ENCODE results near the gene PLCXD3.

Gene PLCXD3

DNA sequence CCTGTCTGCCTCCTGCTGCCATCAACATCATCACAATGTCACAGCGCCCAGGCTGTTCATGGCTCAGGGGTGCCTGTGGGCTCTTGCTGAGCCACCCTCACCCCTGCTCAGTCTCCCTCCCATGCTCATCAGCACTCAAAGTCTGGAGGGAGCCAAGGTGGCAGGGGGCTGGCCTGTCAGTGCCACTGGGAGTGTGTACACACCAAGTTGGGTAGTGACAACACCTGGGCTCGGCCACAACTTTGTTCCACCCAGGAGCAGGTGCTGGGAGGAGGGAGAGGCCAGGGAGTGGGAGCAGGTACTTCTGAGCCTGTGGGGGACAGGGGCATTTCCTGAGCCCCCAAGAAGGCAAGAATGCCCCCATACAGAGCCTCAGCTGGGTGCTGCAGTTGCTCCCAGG lies 219.6 kb downstream of the PLCXD3 start:
- H3K4me3 ChIP-seq (IDR thresholded peaks at IDR 0.05; ENCODE audit: insufficient read depth, low read depth, low read length), result no peak overlapping the region
- H3K4me2 ChIP-seq, result no peak overlapping the region
- no peak overlapping the region for H3K9ac ChIP-seq
- H2AFZ ChIP-seq (ENCODE audit: low read depth), result no peak overlapping the region
- H3K36me3 ChIP-seq (ENCODE audit: insufficient read depth), result no peaks in the 10 kb centered on the region
- H3K27ac ChIP-seq, result no peak overlapping the region
- TF ChIP-seq, protein P1, sequence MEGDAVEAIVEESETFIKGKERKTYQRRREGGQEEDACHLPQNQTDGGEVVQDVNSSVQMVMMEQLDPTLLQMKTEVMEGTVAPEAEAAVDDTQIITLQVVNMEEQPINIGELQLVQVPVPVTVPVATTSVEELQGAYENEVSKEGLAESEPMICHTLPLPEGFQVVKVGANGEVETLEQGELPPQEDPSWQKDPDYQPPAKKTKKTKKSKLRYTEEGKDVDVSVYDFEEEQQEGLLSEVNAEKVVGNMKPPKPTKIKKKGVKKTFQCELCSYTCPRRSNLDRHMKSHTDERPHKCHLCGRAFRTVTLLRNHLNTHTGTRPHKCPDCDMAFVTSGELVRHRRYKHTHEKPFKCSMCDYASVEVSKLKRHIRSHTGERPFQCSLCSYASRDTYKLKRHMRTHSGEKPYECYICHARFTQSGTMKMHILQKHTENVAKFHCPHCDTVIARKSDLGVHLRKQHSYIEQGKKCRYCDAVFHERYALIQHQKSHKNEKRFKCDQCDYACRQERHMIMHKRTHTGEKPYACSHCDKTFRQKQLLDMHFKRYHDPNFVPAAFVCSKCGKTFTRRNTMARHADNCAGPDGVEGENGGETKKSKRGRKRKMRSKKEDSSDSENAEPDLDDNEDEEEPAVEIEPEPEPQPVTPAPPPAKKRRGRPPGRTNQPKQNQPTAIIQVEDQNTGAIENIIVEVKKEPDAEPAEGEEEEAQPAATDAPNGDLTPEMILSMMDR (conservative IDR thresholded peaks at IDR 0.05; ENCODE audit: low read depth, low read length), result no peak
- H3K27me3 ChIP-seq (ENCODE audit: insufficient read depth, low read depth), result no peaks in the 10 kb centered on the region
- H3K4me1 ChIP-seq (ENCODE audit: low read depth, poor library complexity, severe bottlenecking), result no peaks in the 10 kb centered on the region
- H3K79me2 ChIP-seq (ENCODE audit: insufficient read depth, low read depth), result no peaks in the 10 kb centered on the region
- no peaks in the 10 kb centered on the region for H4K20me1 ChIP-seq (ENCODE audit: insufficient read depth)

DNA sequence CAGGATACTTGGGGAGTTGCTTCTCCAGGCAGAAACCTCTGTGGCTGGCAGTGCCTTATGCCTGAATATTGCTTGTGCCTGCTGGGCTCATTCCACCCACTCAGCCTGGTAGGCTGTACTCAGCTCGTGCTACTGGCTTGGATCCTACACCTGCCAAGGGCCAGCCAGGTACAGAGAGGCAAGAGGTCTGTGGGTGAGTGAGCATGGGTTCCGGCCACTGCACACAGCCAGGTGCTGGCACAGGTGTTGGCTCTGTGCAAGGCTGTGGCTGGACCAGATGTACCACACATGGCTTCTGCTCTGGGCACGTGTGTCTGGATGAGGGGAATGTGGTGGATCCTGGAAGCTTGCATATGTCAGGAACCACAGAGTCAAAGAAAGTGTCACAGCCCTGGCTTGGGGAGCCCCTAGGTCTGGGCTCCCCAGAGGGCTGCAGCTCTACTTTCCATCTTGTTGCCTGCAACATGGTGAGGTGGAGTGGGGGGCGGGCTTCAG lies 220.4 kb downstream of the PLCXD3 start:
- no peak overlapping the region for H3K4me2 ChIP-seq
- H3K27ac ChIP-seq, result no peak overlapping the region
- no peaks in the 10 kb centered on the region for H4K20me1 ChIP-seq (ENCODE audit: insufficient read depth)
- H3K9ac ChIP-seq, result no peak overlapping the region
- H3K27me3 ChIP-seq (ENCODE audit: insufficient read depth, low read depth), result no peaks in the 10 kb centered on the region
- no peak overlapping the region for H3K4me3 ChIP-seq (IDR thresholded peaks at IDR 0.05; ENCODE audit: insufficient read depth, low read depth, low read length)
- H2AFZ ChIP-seq (ENCODE audit: low read depth), result no peak overlapping the region
- TF ChIP-seq, protein P1 (conservative IDR thresholded peaks at IDR 0.05; ENCODE audit: low read depth, low read length), result no peak
- no peaks in the 10 kb centered on the region for H3K79me2 ChIP-seq (ENCODE audit: insufficient read depth, low read depth)
- no peaks in the 10 kb centered on the region for H3K36me3 ChIP-seq (ENCODE audit: insufficient read depth)
- H3K4me1 ChIP-seq (ENCODE audit: low read depth, poor library complexity, severe bottlenecking), result no peaks in the 10 kb centered on the region

DNA sequence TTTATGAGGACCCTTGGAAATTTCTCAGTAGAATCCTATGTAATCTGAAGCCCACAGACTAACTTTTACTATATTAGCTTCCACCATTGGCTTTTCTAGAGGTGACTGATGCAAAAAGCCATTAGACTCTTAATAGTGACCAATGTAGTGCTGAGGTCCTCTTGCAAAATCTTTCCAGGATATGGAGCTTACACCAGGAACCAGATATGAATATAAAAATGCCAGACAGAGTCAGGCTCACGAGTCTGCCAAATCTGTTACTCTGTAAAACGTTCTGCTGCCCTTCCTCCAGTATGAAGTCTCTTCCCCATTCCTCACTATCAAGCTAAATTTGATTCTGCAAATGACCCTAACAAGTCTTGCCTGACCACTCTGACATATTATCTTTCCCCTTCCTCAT lies 223.7 kb downstream of the PLCXD3 start:
- Histone ChIP-seq H4K20me1 (ENCODE audit: insufficient read depth) (no peaks in the 10 kb centered on the region), H2AFZ (ENCODE audit: low read depth) (no peak overlapping the region), H3K27me3 (ENCODE audit: insufficient read depth, low read depth) (no peaks in the 10 kb centered on the region), H3K4me1 (ENCODE audit: low read depth, poor library complexity, severe bottlenecking) (no peaks in the 10 kb centered on the region), H3K4me3 (IDR thresholded peaks at IDR 0.05; ENCODE audit: insufficient read depth, low read depth, low read length) (no peak overlapping the region), H3K36me3 (ENCODE audit: insufficient read depth) (no peaks in the 10 kb centered on the region), H3K27ac (no peak overlapping the region), H3K79me2 (ENCODE audit: insufficient read depth, low read depth) (no peaks in the 10 kb centered on the region), H3K4me2 (no peak overlapping the region), H3K9ac (no peak overlapping the region)
- TF ChIP-seq, protein P1 (conservative IDR thresholded peaks at IDR 0.05; ENCODE audit: low read depth, low read length), result no peak

DNA sequence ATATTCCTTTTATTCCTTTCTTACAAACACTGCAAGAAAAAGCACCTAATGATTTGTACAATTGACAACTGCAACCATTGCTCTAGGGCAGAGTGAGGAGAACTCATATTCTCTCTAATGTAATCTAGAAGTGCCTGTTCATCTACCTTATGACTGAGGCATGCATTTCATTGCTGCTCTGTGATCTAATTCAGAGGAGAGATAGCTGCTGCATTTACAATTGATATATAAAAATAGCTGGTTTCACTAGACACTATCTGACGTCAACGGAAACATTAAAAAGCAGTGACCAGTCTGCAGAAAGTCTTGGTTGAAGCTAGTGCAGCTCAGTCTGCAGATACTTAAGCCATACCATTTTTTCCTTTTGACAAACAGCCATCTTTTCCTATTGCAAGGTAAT lies 224.2 kb downstream of the PLCXD3 start:
- TF ChIP-seq, protein P1 (conservative IDR thresholded peaks at IDR 0.05; ENCODE audit: low read depth, low read length), result no peak
- no peaks in the 10 kb centered on the region for H3K27me3 ChIP-seq (ENCODE audit: insufficient read depth, low read depth)

More for the DNA sequence above, 224.2 kb downstream of the PLCXD3 start:
- Histone ChIP-seq H3K79me2 (ENCODE audit: insufficient read depth, low read depth) (no peaks in the 10 kb centered on the region), H3K27ac (no peak overlapping the region), H3K36me3 (ENCODE audit: insufficient read depth) (no peaks in the 10 kb centered on the region), H3K9ac (no peak overlapping the region), H3K4me3 (IDR thresholded peaks at IDR 0.05; ENCODE audit: insufficient read depth, low read depth, low read length) (no peak overlapping the region), H2AFZ (ENCODE audit: low read depth) (no peak overlapping the region), H3K4me2 (no peak overlapping the region), H3K4me1 (ENCODE audit: low read depth, poor library complexity, severe bottlenecking) (no peaks in the 10 kb centered on the region), H4K20me1 (ENCODE audit: insufficient read depth) (no peaks in the 10 kb centered on the region)

All from KMS-11 (cell line).